Astrocyte of the hippocampus (primary cell): ENCODE measurements around the gene FGF11.
"Not testable (repeated sequence)": the region's sequence is repeated elsewhere in the genome, so short reads cannot be mapped to it uniquely, and the experiment has no call there.

ENCODE experiments used
- DNase-seq: peaks from one replicate; pipeline ENCODE4 v3.0.0; 2011; ENCODE audit warnings: low read depth, low spot score

FGF11 gene

GRCh38 chr17:7478276-7479212 lies 39.2 kb downstream of the FGF11 start:
- peak; percentile 70 for DNase-seq

- peak; percentile 79 for DNase-seq
Observed at GRCh38 chr17:7479213-7480088, 40.1 kb downstream of the FGF11 start, which contains the start of gene ZBTB4. TSS of gene ZBTB4 (minus strand) at chr17:7479631. CDS start at chr17:7466801, 12,830 bp downstream.

GRCh38 chr17:7480089-7480384 lies 40.7 kb downstream of the FGF11 start:
- DNase-seq: no peak

- DNase-seq: not testable (repeated sequence)
Observed at GRCh38 chr17:7481275-7481674, 42.0 kb downstream of the FGF11 start, which contains the start of gene SLC35G6. TSS of gene SLC35G6 (plus strand) at chr17:7481446. CDS start at chr17:7481517, 71 bp downstream.

GRCh38 chr17:7481842-7482741 lies 42.8 kb downstream of the FGF11 start:
- DNase-seq: not testable (repeated sequence)

- DNase-seq: not testable (repeated sequence)
Observed at GRCh38 chr17:7482742-7483088, 43.4 kb downstream of the FGF11 start.

GRCh38 chr17:7483255-7484066 lies 44.1 kb downstream of the FGF11 start:
- peak; percentile 96 for DNase-seq

GRCh38 chr17:7484067-7484918 lies 45.0 kb downstream of the FGF11 start, which contains the start of gene POLR2A:
TSS of gene POLR2A (plus strand) at chr17:7484366.
- peak; percentile 99 for DNase-seq

- DNase-seq: no peak
Observed at GRCh38 chr17:7484919-7485377, 45.6 kb downstream of the FGF11 start.

GRCh38 chr17:7486181-7486580 lies 46.9 kb downstream of the FGF11 start:
- peak; percentile 36 for DNase-seq

- DNase-seq: no peak
Observed at GRCh38 chr17:7490144-7490543, 50.8 kb downstream of the FGF11 start.

GRCh38 chr17:7491583-7491982 lies 52.3 kb downstream of the FGF11 start:
- no peak for DNase-seq

GRCh38 chr17:7493941-7494340 lies 54.6 kb downstream of the FGF11 start:
- DNase-seq: no peak
